Stimulated activated CD8-positive, alpha-beta memory T cell treated with anti-CD3 and anti-CD28 coated beads, Interleukin-12 subunit alpha, Interleukin-12 subunit beta, amount 100 ng/mL, for 1 hour (primary cell): ENCODE results near the gene GPC4.

Experiments used
- DNase-seq: peaks from one replicate; pipeline ENCODE4 v3.0.0-alpha.2; 2020; ENCODE audit warnings: low read depth

The GPC4 gene

GRCh38 chrX:133415276-133416105 is at the start of gene GPC4:
Gene GPC4 (minus strand): TSS chrX:133415489. CDS start chrX:133414965, 524 bp downstream.
- no peak for DNase-seq

- no peak for DNase-seq
These were observed 45.9 kb upstream of the GPC4 start for GRCh38 chrX:133461231-133461630.

GRCh38 chrX:133454924-133455323 is 39.6 kb upstream of the GPC4 start:
- DNase-seq, result no peak

GRCh38 chrX:133454491-133454914 is 39.2 kb upstream of the GPC4 start:
- no peak for DNase-seq

GRCh38 chrX:133448512-133449076 is 33.3 kb upstream of the GPC4 start:
- DNase-seq, result no peak

- no peak for DNase-seq
These were observed 29.9 kb upstream of the GPC4 start for GRCh38 chrX:133444952-133445831.

GRCh38 chrX:133444196-133444595 is 28.9 kb upstream of the GPC4 start:
- DNase-seq, result no peak

- no peak for DNase-seq
These were observed 25.5 kb upstream of the GPC4 start for GRCh38 chrX:133440797-133441163.

- DNase-seq, result no peak
These were observed 24.9 kb upstream of the GPC4 start for GRCh38 chrX:133440081-133440796.

- DNase-seq, result no peak
These were observed 22.5 kb upstream of the GPC4 start for GRCh38 chrX:133437766-133438165.

GRCh38 chrX:133437356-133437755 is 22.1 kb upstream of the GPC4 start:
- DNase-seq, result no peak

GRCh38 chrX:133435544-133436124 is 20.3 kb upstream of the GPC4 start:
- DNase-seq, result no peak

- DNase-seq, result no peak
These were observed 19.0 kb upstream of the GPC4 start for GRCh38 chrX:133434197-133434820.

GRCh38 chrX:133419911-133420310 is 4.6 kb upstream of the GPC4 start:
- DNase-seq, result no peak

- no peak for DNase-seq
These were observed 3.3 kb upstream of the GPC4 start for GRCh38 chrX:133418588-133418987.

GRCh38 chrX:133417364-133417763 is 2.1 kb upstream of the GPC4 start:
- no peak for DNase-seq

GRCh38 chrX:133414406-133415275 is 648 bp downstream of the GPC4 start:
- DNase-seq, result no peak

GRCh38 chrX:133413218-133413925 is 1.9 kb downstream of the GPC4 start:
- DNase-seq, result no peak

- no peak for DNase-seq
These were observed 2.6 kb downstream of the GPC4 start for GRCh38 chrX:133412665-133413064.

- no peak for DNase-seq
These were observed 3.0 kb downstream of the GPC4 start for GRCh38 chrX:133412246-133412645.
